Tibial artery (tissue), 4 donors: Measurements from ENCODE around the gene METTL22.

ENCODE experiments used
- DNase-seq, 2 donors: peaks; one replicate each; pipeline ENCODE4 v3.0.0-alpha.2; 2019
- H3K27ac ChIP-seq, 2 donors: fragments of 200-600 bp; sonication (generic) in 1 of 2; 1 replicate in 1 of 2; 2 replicates in 1 of 2; pipeline ENCODE4 v1.5.1; 2018 to 2019; ENCODE audit warnings: mild to moderate bottlenecking in 1 of 2
- H3K27me3 ChIP-seq, 2 donors: fragments of 200-600 bp; sonication (generic) in 1 of 2; one replicate each; pipeline versions ENCODE4 v1.5.1 to v1.6.0; 2016 to 2019
- H3K36me3 ChIP-seq, 3 donors: fragments of 200-600 bp; sonication (generic) in 2 of 3; one replicate each; pipeline ENCODE4 v1.5.1; 2016 to 2019; ENCODE audit warnings: mild to moderate bottlenecking in 2 of 3
- H3K4me1 ChIP-seq, 4 donors: fragments of 200-600 bp; sonication (generic) in 2 of 4; 1 replicate in 3 of 4; 2 replicates in 1 of 4; pipeline ENCODE4 v1.5.1; 2016 to 2019
- H3K4me3 ChIP-seq, 2 donors: fragments of 200-600 bp; sonication (generic) in 1 of 2; 1 replicate in 1 of 2; 2 replicates in 1 of 2; pipeline ENCODE4 v1.5.1; 2018 to 2019; ENCODE audit warnings: mild to moderate bottlenecking in 2 of 2
- H3K9me3 ChIP-seq, 3 donors: fragments of 200-600 bp; sonication (generic) in 1 of 3; one replicate each; pipeline ENCODE4 v1.5.1; 2016 to 2019
- CTCF ChIP-seq, 2 experiments: fragments of 200-600 bp in 1 of 2; fragments of 450-650 bp in 1 of 2; IDR thresholded peaks; one replicate each; pipeline ENCODE4 v1.5.1; 2017 to 2019; ENCODE audit warnings: antibody characterized with exemption in 2 of 2, mild to moderate bottlenecking in 1 of 2, moderate library complexity in 1 of 2
- intact Hi-C: fragments of 100-400 bp; cut with DNase I; formaldehyde crosslinking; loops from one replicate; pipeline ENCODE4 v1.15.0; 2023; ENCODE audit warnings: low total_unique reads

The METTL22 gene

DNA sequence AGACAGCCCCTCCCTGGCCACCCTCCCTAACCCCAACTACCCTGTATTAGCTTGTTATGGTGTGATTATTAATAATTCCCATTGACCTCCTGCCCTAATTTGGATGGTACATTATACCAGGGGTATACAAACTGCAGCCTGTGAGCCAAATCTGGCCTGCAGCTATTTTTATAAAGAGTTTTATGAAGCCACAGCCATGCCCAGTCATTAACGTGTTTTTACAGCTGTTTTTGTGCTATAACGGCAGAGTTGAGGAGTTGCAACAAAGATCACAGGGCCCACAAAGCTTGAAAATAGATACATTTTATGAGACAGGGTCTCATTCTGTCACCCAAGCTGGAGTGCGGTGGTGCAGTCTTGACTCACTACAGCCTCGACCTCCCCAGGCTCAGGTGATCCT, 6.0 kb downstream of the METTL22 start:
- intact Hi-C loops: no loop called here
- Histone ChIP-seq H3K27me3 (no peaks in the 10 kb centered on the region), H3K4me1 (peaks cover 0 to 15% (median 8%) of the 10 kb centered on the region in 4 donors), H3K9me3 (no peaks in the 10 kb centered on the region), H3K27ac (no peak overlapping the region), H3K4me3 (no peak overlapping the region), H3K36me3 (peaks cover 54 to 78% (median 66%) of the 10 kb centered on the region in 3 donors)
- no peak for TF ChIP-seq CTCF (IDR thresholded peaks at IDR 0.05)
- no peak for DNase-seq

DNA sequence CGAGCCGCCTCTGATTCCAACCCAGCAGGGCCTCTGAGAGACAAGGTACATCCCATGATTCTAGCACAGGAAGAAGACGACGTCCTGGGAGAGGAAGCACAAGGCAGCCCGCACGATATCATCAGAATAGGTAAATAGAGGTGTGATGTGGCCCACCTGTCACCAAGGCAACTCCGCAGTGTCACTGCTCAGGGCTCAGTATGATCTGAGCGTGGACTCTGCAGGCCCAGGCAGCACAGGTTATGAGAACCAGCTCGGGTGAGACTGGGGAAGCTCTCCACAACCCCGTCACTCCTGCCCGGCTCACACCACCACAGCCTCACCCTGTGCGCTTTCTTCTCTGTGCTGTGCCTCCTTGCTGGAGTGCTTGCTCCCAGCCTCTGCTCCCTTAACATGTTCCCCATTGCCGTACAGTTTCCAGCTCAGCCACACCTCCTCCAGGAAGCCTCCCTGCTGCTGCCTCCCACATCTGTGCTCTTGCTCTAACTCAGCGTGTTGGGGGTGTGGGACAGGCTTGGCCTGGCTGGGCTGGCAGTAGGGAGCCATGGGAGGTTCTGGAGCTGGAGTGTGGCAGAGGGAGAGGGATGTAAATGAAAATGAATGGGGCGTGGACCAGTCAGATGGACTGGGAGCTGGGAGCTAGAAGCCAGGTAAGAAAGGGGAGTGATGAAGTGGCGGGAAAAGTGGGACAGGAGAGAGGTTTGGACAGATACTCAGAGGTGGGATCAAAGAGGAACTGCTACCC, 7.7 kb downstream of the METTL22 start:
- H3K4me3 ChIP-seq: no peak overlapping the region
- H3K27ac ChIP-seq: no peak overlapping the region
- no peaks in the 10 kb centered on the region for H3K4me1 ChIP-seq
- H3K9me3 ChIP-seq: no peaks in the 10 kb centered on the region
- DNase-seq: no peak
- no peak for TF ChIP-seq CTCF (IDR thresholded peaks at IDR 0.05)
- H3K27me3 ChIP-seq: no peaks in the 10 kb centered on the region
- intact Hi-C loops: no loop called here
- peaks cover 54 to 91% (median 82%) of the 10 kb centered on the region in 3 donors for H3K36me3 ChIP-seq

DNA sequence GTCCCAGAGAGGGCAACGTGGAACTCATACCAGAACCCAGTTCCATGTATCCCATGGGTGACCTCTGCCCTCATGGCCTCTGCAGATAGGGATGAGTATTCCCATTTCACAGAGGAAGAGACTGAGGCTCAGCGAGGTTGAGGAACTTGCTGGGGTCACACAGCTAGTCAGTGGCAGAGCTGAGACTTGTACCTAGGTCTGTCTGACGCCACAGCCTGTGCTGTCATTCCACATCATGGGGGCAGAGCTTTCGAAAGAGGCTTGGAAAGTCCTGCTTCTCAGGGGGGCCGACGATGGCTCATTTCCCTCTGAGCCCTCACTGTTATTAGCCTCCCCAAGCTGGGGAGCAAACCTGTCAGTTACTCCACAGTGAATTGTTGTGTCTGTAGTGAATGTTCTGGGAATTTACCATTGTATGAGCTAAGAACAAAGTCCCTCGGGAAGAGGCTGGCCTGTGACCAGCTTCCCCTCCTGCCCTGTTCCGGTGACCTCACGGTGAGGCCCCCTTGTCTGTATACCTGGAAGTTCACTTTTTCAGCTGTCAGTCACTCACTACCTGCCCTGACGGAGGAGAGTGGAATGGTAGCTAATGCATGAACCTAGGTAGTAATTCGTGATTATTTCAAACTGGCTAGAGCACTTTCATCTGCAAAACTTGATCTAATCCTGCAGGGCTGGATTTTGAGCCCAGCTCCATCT, 8.9 kb downstream of the METTL22 start:
- DNase-seq: no peak
- Histone ChIP-seq H3K9me3 (no peaks in the 10 kb centered on the region), H3K4me1 (no peaks in the 10 kb centered on the region), H3K27me3 (no peaks in the 10 kb centered on the region), H3K4me3 (no peak overlapping the region), H3K27ac (no peak overlapping the region), H3K36me3 (peaks cover 63 to 98% (median 90%) of the 10 kb centered on the region in 3 donors)
- intact Hi-C loops: no loop called here
- TF ChIP-seq CTCF (IDR thresholded peaks at IDR 0.05): no peak

DNA sequence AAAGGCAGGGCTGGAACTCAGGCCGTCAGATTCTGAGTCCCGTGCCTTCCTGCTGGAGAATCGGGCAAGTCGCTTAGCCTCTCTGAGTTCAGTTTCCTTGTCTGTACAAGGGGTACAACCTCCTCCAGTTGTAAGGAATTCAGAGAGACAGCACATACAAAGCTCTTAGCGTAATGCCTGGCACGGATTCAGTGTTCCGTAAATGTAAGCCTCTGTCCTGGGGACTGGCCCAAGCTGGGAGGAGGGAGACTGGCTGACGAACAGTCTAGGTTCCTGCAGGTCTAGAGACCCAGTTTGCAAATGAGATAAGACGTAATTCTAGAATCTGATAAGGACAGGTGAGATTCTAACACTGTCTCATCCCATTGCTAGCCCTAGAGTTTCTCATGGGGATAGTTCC, 9.9 kb downstream of the METTL22 start:
- no peak overlapping the region for H3K27ac ChIP-seq
- intact Hi-C loops: no loop called here
- no peaks in the 10 kb centered on the region for H3K27me3 ChIP-seq
- H3K4me1 ChIP-seq: no peaks in the 10 kb centered on the region
- TF ChIP-seq CTCF (IDR thresholded peaks at IDR 0.05): no peak
- H3K4me3 ChIP-seq: no peak overlapping the region
- no peaks in the 10 kb centered on the region for H3K9me3 ChIP-seq
- peaks cover 62 to 96% (median 90%) of the 10 kb centered on the region in 3 donors for H3K36me3 ChIP-seq
- DNase-seq: no peak

GRCh38 chr16:8631818-8632465, 10.4 kb downstream of the METTL22 start:
- TF ChIP-seq CTCF (IDR thresholded peaks at IDR 0.05): no peak
- H3K4me3 ChIP-seq: no peak overlapping the region
- intact Hi-C loops: no loop called here
- H3K36me3 ChIP-seq: peaks cover 58 to 96% (median 93%) of the 10 kb centered on the region in 3 donors
- no peaks in the 10 kb centered on the region for H3K27me3 ChIP-seq
- DNase-seq: no peak
- H3K27ac ChIP-seq: no peak overlapping the region
- no peaks in the 10 kb centered on the region for H3K4me1 ChIP-seq
- H3K9me3 ChIP-seq: no peaks in the 10 kb centered on the region
